ENCODE data around the gene ZRANB1. TPM values are rescaled to one million over a fixed set of nuclear protein-coding genes. Genes with fewer than 3 reads are reported as not detected.
A peak's percentile ranks its signal among the peaks of the same experiment; 100 is the strongest.
"Not testable (repeated sequence)": the region's sequence is repeated elsewhere in the genome, so short reads cannot be mapped to it uniquely, and the experiment has no call there.

ZRANB1 gene
- total RNA-seq, 1 donor from 2014 or later = 14.9 TPM

- H3K27ac Mint-ChIP-seq; H3K9me3 Mint-ChIP-seq; intact Hi-C loops (cut with micrococcal nuclease); H3K4me3 Mint-ChIP-seq; DNase-seq; H3K36me3 Mint-ChIP-seq (ENCODE audit: low read depth): not testable (repeated sequence)
- H3K27me3 Mint-ChIP-seq = peaks cover 21% of the 10 kb centered on the region
- H3K4me1 Mint-ChIP-seq = peaks cover 26% of the 10 kb centered on the region
Observed at GRCh38 chr10:124914398-124914797, 27.5 kb upstream of the ZRANB1 start.

- no peak for DNase-seq
- peaks cover 15% of the 10 kb centered on the region for H3K27me3 Mint-ChIP-seq
- intact Hi-C loops (cut with micrococcal nuclease) = loop anchor here (1.0 to 5.0 kb wide), 6 partner anchors 115 to 906 kb away; partner anchors contain the start of genes ABRAXAS2, BCCIP, EDRF1 and FAM53B
- H3K27ac Mint-ChIP-seq = peak overlapping the region; percentile 95
- no peaks in the 10 kb centered on the region for H3K9me3 Mint-ChIP-seq
- peaks cover 2% of the 10 kb centered on the region for H3K36me3 Mint-ChIP-seq (ENCODE audit: low read depth)
- H3K4me1 Mint-ChIP-seq = peaks cover 35% of the 10 kb centered on the region
- H3K4me3 Mint-ChIP-seq = peak overlapping the region; percentile 94
Observed at GRCh38 chr10:124916098-124916584, 25.8 kb upstream of the ZRANB1 start.

- Mint-ChIP-seq H3K9me3 (no peaks in the 10 kb centered on the region), H3K4me3 (peak overlapping the region; percentile 94), H3K4me1 (peaks cover 29% of the 10 kb centered on the region), H3K27ac (peak overlapping the region; percentile 95), H3K27me3 (peaks cover 8% of the 10 kb centered on the region), H3K36me3 (ENCODE audit: low read depth) (peaks cover 2% of the 10 kb centered on the region)
- DNase-seq = peak; percentile 99
- intact Hi-C loops (cut with micrococcal nuclease) = loop anchor here (1.0 to 5.0 kb wide), 6 partner anchors 116 to 905 kb away; partner anchors contain the start of genes ABRAXAS2, BCCIP, EDRF1 and FAM53B
Observed at GRCh38 chr10:124916585-124917427, 25.1 kb upstream of the ZRANB1 start.

DNA sequence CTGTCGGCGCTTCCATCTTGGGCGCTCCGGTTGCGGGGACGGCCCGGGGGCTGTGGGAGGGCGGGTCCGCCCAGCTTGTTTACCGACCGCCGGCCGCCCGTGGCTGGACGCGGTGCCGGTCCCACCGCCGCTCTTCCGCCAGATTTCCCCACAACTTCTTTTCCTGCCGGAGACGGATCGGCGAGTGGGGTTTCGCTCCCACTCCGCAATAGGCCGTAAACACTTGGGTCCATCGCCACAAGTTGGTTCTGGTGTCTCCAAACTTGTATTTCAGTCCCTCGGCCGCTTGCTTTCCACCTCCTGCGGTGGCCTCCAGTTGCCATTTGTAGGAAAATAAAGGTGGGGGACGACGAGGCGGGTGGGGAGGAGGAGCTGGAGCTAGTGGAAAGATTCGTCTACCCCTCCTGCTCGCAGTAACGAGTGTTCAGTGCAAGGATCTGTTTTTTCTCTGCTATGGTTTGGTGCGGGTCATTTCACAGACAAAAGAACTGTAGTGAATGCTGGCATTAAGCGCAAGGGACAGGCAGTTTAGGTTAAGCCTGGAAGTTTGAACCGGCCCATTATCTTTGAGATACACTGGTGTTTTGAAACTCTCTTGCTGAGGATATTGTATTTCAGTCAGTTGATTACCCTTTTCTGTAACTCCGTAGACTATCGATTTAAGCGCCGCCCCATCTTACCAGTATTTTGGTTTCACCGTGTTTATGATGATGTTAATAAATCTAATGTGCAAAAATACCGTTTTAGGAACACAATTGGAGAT is 24.3 kb upstream of the ZRANB1 start:
- Mint-ChIP-seq H3K4me1 (peaks cover 26% of the 10 kb centered on the region), H3K4me3 (peak overlapping the region; percentile 94), H3K9me3 (no peaks in the 10 kb centered on the region), H3K27ac (peak overlapping the region; percentile 95), H3K36me3 (ENCODE audit: low read depth) (peaks cover 2% of the 10 kb centered on the region), H3K27me3 (peaks cover 2% of the 10 kb centered on the region)
- intact Hi-C loops (cut with micrococcal nuclease) = loop anchor here (2.0 to 5.0 kb wide), 5 partner anchors 173 to 905 kb away; partner anchors contain the start of genes BCCIP, EDRF1, FAM53B and LHPP
- peak; percentile 82 for DNase-seq

GRCh38 chr10:124918191-124918830 is 23.6 kb upstream of the ZRANB1 start:
- H3K4me1 Mint-ChIP-seq = peaks cover 26% of the 10 kb centered on the region
- H3K36me3 Mint-ChIP-seq (ENCODE audit: low read depth) = peaks cover 2% of the 10 kb centered on the region
- H3K9me3 Mint-ChIP-seq = no peaks in the 10 kb centered on the region
- intact Hi-C loops (cut with micrococcal nuclease) = loop anchor here (5.0 kb wide), 3 partner anchors 456 to 904 kb away; partner anchors contain the start of genes BCCIP, LHPP, OAT and UROS
- peak overlapping the region; percentile 94 for H3K4me3 Mint-ChIP-seq
- H3K27ac Mint-ChIP-seq = peak overlapping the region; percentile 95
- no peaks in the 10 kb centered on the region for H3K27me3 Mint-ChIP-seq
- DNase-seq = no peak

- DNase-seq = no peak
- no peak overlapping the region for H3K27ac Mint-ChIP-seq
- H3K36me3 Mint-ChIP-seq (ENCODE audit: low read depth) = peaks cover 4% of the 10 kb centered on the region
- H3K4me3 Mint-ChIP-seq = peak overlapping the region; percentile 94
- H3K9me3 Mint-ChIP-seq = no peaks in the 10 kb centered on the region
- intact Hi-C loops (cut with micrococcal nuclease) = loop anchor here (5.0 kb wide), 3 partner anchors 457 to 903 kb away; partner anchors contain the start of genes BCCIP, LHPP, OAT and UROS
- peaks cover 26% of the 10 kb centered on the region for H3K4me1 Mint-ChIP-seq
- H3K27me3 Mint-ChIP-seq = no peaks in the 10 kb centered on the region
Observed at GRCh38 chr10:124918906-124919305, 23.0 kb upstream of the ZRANB1 start.

DNA sequence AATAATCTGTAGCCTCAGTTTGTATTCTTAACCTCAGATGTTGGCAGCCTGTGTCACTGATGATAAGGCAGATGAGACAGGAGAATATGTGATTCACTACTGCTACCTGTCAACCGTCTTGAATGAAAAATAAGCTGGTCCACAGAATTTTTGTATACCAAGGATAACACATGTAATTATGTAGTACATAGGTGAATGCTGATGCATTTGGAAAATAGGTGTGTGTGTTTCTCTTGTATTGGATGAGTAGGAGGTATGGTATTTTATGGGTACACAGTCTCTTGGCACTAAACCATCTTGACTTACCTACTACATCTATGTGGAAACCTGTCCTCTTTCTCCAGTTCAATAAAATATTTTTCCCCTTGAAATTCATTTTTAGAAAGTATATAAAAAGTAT is 20.7 kb upstream of the ZRANB1 start:
- Mint-ChIP-seq H3K36me3 (ENCODE audit: low read depth) (peaks cover 6% of the 10 kb centered on the region), H3K9me3 (no peaks in the 10 kb centered on the region), H3K27me3 (no peaks in the 10 kb centered on the region), H3K27ac (no peak overlapping the region), H3K4me3 (no peak overlapping the region), H3K4me1 (peaks cover 29% of the 10 kb centered on the region)
- intact Hi-C loops (cut with micrococcal nuclease) = no loop called here
- no peak for DNase-seq

GRCh38 chr10:124923684-124924083 is 18.2 kb upstream of the ZRANB1 start:
- H3K9me3 Mint-ChIP-seq = no peaks in the 10 kb centered on the region
- intact Hi-C loops (cut with micrococcal nuclease) = no loop called here
- H3K4me1 Mint-ChIP-seq = peaks cover 25% of the 10 kb centered on the region
- H3K27me3 Mint-ChIP-seq = no peaks in the 10 kb centered on the region
- no peak for DNase-seq
- H3K4me3 Mint-ChIP-seq = no peak overlapping the region
- H3K27ac Mint-ChIP-seq = no peak overlapping the region
- peaks cover 11% of the 10 kb centered on the region for H3K36me3 Mint-ChIP-seq (ENCODE audit: low read depth)

GRCh38 chr10:124926548-124926947 is 15.4 kb upstream of the ZRANB1 start:
- intact Hi-C loops (cut with micrococcal nuclease) = no loop called here
- H3K27ac Mint-ChIP-seq = no peak overlapping the region
- H3K27me3 Mint-ChIP-seq = no peaks in the 10 kb centered on the region
- no peaks in the 10 kb centered on the region for H3K9me3 Mint-ChIP-seq
- H3K36me3 Mint-ChIP-seq (ENCODE audit: low read depth) = peaks cover 16% of the 10 kb centered on the region
- no peak for DNase-seq
- H3K4me3 Mint-ChIP-seq = no peak overlapping the region
- H3K4me1 Mint-ChIP-seq = peaks cover 13% of the 10 kb centered on the region

- intact Hi-C loops (cut with micrococcal nuclease) = no loop called here
- H3K27me3 Mint-ChIP-seq = no peaks in the 10 kb centered on the region
- H3K9me3 Mint-ChIP-seq = peaks cover 5% of the 10 kb centered on the region
- no peak overlapping the region for H3K4me3 Mint-ChIP-seq
- peaks cover 23% of the 10 kb centered on the region for H3K36me3 Mint-ChIP-seq (ENCODE audit: low read depth)
- peaks cover 13% of the 10 kb centered on the region for H3K4me1 Mint-ChIP-seq
- H3K27ac Mint-ChIP-seq = no peak overlapping the region
- no peak for DNase-seq
Observed at GRCh38 chr10:124928087-124928486, 13.8 kb upstream of the ZRANB1 start.

- H3K4me3 Mint-ChIP-seq = no peak overlapping the region
- intact Hi-C loops (cut with micrococcal nuclease) = no loop called here
- H3K36me3 Mint-ChIP-seq (ENCODE audit: low read depth) = peaks cover 23% of the 10 kb centered on the region
- H3K9me3 Mint-ChIP-seq = peaks cover 5% of the 10 kb centered on the region
- peaks cover 13% of the 10 kb centered on the region for H3K4me1 Mint-ChIP-seq
- no peak for DNase-seq
- no peak overlapping the region for H3K27ac Mint-ChIP-seq
- H3K27me3 Mint-ChIP-seq = no peaks in the 10 kb centered on the region
Observed at GRCh38 chr10:124928545-124928944, 13.4 kb upstream of the ZRANB1 start.

DNA sequence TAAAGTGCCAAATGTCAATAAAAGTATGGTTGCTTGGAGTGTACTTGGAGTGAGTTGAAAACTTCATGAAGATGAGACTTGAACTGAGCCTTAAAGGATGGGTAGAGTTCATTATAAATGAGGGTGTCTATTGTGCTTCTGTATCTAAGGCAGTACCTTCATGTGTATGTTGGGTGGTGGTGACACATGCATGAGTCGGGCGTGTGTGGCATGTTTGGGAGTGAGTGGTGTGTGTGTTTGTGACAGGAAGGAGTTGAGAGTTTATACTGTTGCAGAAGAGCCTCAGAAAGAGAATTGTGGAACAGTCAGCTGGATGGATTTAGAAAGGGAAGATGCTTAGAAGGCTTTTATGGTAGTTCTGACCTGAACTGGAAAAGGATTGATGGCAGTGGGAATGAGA is 6.0 kb upstream of the ZRANB1 start:
- H3K27ac Mint-ChIP-seq = no peak overlapping the region
- intact Hi-C loops (cut with micrococcal nuclease) = no loop called here
- DNase-seq = no peak
- no peak overlapping the region for H3K4me3 Mint-ChIP-seq
- peaks cover 8% of the 10 kb centered on the region for H3K4me1 Mint-ChIP-seq
- H3K9me3 Mint-ChIP-seq = peaks cover 5% of the 10 kb centered on the region
- H3K36me3 Mint-ChIP-seq (ENCODE audit: low read depth) = peaks cover 11% of the 10 kb centered on the region
- H3K27me3 Mint-ChIP-seq = no peaks in the 10 kb centered on the region

DNA sequence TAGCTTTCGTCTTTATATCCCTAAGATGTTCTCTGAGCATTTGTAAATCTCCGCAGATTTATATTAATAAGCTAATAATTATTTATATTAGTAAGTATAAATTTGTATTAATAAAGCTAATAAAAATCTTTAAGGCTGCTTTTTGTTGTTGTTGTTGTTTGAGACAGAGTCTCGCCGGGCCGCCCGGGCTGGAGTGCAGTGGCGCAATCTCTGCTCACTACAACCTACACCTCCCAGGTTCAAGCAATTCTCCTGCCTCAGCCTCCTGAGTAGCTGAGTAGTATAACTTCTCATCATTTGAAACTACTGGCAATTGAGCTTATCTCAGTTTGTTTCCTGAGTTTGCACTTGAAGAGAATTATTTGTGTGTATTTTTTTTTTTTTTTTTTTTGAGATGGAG is 5.1 kb upstream of the ZRANB1 start:
- intact Hi-C loops (cut with micrococcal nuclease) = no loop called here

More for the DNA sequence above, 5.1 kb upstream of the ZRANB1 start:
- Mint-ChIP-seq H3K4me3 (no peak overlapping the region), H3K36me3 (ENCODE audit: low read depth) (peaks cover 7% of the 10 kb centered on the region), H3K27me3 (no peaks in the 10 kb centered on the region), H3K27ac (no peak overlapping the region), H3K4me1 (peaks cover 9% of the 10 kb centered on the region), H3K9me3 (peaks cover 2% of the 10 kb centered on the region)
- no peak for DNase-seq

Measured in activated CD4-positive, alpha-beta T cell treated with anti-CD3 and anti-CD28 coated beads, Interleukin-2, amount 10 ng/mL, durations not matched to agents 24 days and 14 days (primary cell).